Measurements from ENCODE around the gene SPECC1. TPM values are rescaled to one million over a fixed set of nuclear protein-coding genes. Genes with fewer than 3 reads are reported as not detected.
"Not testable (repeated sequence)": the region's sequence is repeated elsewhere in the genome, so short reads cannot be mapped to it uniquely, and the experiment has no call there.

The SPECC1 gene
- total RNA-seq, 1 donor from 2014 or later = 93.1 TPM

DNA sequence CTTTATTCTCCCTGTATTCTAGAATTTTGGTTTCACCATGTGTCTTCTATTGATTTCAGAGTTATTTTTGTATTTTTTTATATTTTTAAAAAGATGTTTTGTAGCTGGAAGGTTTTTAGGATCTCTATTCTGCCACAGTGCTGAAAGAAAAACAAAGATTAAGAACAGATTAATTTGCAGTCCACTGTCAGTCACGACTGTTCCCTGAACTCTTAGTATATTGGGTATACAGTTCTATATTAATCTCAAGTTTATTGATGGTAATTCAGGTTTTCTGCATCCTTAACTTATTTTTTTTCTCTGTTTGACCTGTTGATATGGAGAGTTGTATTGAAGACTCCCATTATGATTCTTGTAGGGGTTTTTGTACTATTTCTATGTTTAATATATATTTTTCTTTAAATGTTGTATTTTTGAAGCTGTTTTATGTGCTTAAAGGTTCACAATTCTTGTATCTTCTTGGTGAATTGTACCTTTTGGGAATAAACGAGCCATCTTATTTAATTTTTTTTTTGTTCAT, 2.9 kb downstream of the SPECC1 start:
- Mint-ChIP-seq H3K27me3 (ENCODE audit: insufficient read depth, low read depth) (peaks cover 13% of the 10 kb centered on the region), H3K4me1 (peaks cover 10% of the 10 kb centered on the region), H3K36me3 (no peaks in the 10 kb centered on the region), H3K27ac (no peak overlapping the region), H3K4me3 (no peak overlapping the region), H3K9me3 (peaks cover under 1% of the 10 kb centered on the region)
- H3K79me2 ChIP-seq (ENCODE audit: low read depth) = no peaks in the 10 kb centered on the region
- no peak overlapping the region for H2AFZ ChIP-seq (replicated peaks)
- no peak overlapping the region for H3K27ac ChIP-seq
- H3K4me3 ChIP-seq = no peak overlapping the region
- no peaks in the 10 kb centered on the region for H3K9me3 ChIP-seq (ENCODE audit: low read depth)
- H3K4me2 ChIP-seq = no peak overlapping the region
- TF ChIP-seq EZH2 (IDR thresholded peaks at IDR 0.05) (no peak), EZH2phosphoT487 (IDR thresholded peaks at IDR 0.05) (no peak)
- TF ChIP-seq, protein P1, sequence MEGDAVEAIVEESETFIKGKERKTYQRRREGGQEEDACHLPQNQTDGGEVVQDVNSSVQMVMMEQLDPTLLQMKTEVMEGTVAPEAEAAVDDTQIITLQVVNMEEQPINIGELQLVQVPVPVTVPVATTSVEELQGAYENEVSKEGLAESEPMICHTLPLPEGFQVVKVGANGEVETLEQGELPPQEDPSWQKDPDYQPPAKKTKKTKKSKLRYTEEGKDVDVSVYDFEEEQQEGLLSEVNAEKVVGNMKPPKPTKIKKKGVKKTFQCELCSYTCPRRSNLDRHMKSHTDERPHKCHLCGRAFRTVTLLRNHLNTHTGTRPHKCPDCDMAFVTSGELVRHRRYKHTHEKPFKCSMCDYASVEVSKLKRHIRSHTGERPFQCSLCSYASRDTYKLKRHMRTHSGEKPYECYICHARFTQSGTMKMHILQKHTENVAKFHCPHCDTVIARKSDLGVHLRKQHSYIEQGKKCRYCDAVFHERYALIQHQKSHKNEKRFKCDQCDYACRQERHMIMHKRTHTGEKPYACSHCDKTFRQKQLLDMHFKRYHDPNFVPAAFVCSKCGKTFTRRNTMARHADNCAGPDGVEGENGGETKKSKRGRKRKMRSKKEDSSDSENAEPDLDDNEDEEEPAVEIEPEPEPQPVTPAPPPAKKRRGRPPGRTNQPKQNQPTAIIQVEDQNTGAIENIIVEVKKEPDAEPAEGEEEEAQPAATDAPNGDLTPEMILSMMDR (IDR thresholded peaks at IDR 0.05) = no peak
- no peak for DNase-seq (ENCODE audit: low spot score)
- H4K20me1 ChIP-seq (ENCODE audit: low read depth) = no peaks in the 10 kb centered on the region
- H3K36me3 ChIP-seq = no peaks in the 10 kb centered on the region
- H3K9ac ChIP-seq = no peak overlapping the region
- peaks cover 12% of the 10 kb centered on the region for H3F3A ChIP-seq (ENCODE audit: low read depth)
- H3K27me3 ChIP-seq = peaks cover 52% of the 10 kb centered on the region
- peaks cover 7% of the 10 kb centered on the region for H3K4me1 ChIP-seq

DNA sequence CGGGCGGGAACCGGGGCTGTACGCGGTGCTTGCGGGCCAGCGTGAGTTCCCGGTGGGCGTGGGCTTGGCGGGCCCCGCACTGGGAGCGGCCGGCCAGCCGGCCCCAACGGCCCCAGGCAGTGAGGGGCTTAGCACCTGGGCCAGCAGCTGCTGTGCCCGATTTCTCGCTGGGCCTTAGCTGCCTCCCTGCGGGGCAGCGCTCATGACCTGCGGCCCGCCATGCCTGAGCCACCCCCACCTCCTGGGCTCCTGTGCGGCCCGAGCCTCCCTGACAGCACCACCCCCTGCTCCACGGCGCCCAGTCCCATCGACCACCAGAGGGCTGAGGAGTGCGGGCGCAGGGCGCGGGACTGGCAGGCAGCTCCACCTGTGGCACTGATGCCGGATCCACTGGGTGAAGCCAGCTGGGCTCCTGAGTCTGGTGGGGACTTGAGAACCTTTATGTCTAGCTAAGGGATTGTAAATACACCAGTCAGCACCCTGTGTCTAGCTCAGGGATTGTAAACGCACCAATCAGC, 7.4 kb downstream of the SPECC1 start:
- H3K79me2 ChIP-seq (ENCODE audit: low read depth); H3K27ac ChIP-seq; H3K9me3 Mint-ChIP-seq; DNase-seq (ENCODE audit: low spot score); H3K4me3 ChIP-seq; H3K27ac Mint-ChIP-seq; H3K4me1 Mint-ChIP-seq; H3K4me2 ChIP-seq; H3K27me3 Mint-ChIP-seq (ENCODE audit: insufficient read depth, low read depth); H3K36me3 ChIP-seq; H2AFZ ChIP-seq (replicated peaks); H3F3A ChIP-seq (ENCODE audit: low read depth); H4K20me1 ChIP-seq (ENCODE audit: low read depth); H3K9ac ChIP-seq; H3K36me3 Mint-ChIP-seq; H3K4me3 Mint-ChIP-seq; H3K4me1 ChIP-seq; H3K9me3 ChIP-seq (ENCODE audit: low read depth): not testable (repeated sequence)
- peaks cover 11% of the 10 kb centered on the region for H3K27me3 ChIP-seq

GRCh38 chr17:20022701-20023100, 13.5 kb downstream of the SPECC1 start:
- TF ChIP-seq, protein P1 (IDR thresholded peaks at IDR 0.05) = no peak
- TF ChIP-seq EZH2phosphoT487 (IDR thresholded peaks at IDR 0.05) (no peak), EZH2 (IDR thresholded peaks at IDR 0.05) (no peak)
- Histone ChIP-seq H3K27ac (no peak overlapping the region), H3F3A (ENCODE audit: low read depth) (no peaks in the 10 kb centered on the region), H2AFZ (replicated peaks) (no peak overlapping the region), H3K9me3 (ENCODE audit: low read depth) (no peaks in the 10 kb centered on the region), H3K79me2 (ENCODE audit: low read depth) (no peaks in the 10 kb centered on the region), H3K4me2 (no peak overlapping the region), H3K4me3 (no peak overlapping the region), H3K9ac (no peak overlapping the region), H4K20me1 (ENCODE audit: low read depth) (no peaks in the 10 kb centered on the region), H3K4me1 (no peaks in the 10 kb centered on the region), H3K27me3 (no peaks in the 10 kb centered on the region), H3K36me3 (no peaks in the 10 kb centered on the region)
- H3K36me3 Mint-ChIP-seq = no peaks in the 10 kb centered on the region
- H3K27me3 Mint-ChIP-seq (ENCODE audit: insufficient read depth, low read depth) = no peaks in the 10 kb centered on the region
- H3K9me3 Mint-ChIP-seq = peaks cover 2% of the 10 kb centered on the region
- no peaks in the 10 kb centered on the region for H3K4me1 Mint-ChIP-seq
- no peak for DNase-seq (ENCODE audit: low spot score)
- H3K27ac Mint-ChIP-seq = no peak overlapping the region
- no peak overlapping the region for H3K4me3 Mint-ChIP-seq

DNA sequence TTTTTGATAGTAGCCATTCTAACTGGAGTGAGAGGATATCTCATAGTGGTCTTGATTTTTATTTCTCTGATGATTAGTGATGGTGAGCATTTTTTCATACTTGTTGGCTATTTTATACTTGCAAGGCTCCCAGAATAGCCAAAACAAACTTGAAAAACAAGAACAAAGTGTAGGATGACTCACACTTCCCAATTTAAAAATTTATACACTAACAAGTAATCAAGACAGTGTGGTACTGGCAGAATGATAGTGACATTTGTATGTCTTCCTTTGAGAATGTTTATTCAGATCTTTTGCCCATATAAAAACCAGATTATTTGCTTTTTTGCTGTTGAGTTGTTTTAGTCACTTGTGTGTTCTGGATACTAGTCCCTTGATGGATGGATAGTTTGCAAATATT, 17.8 kb downstream of the SPECC1 start:
- peaks cover 6% of the 10 kb centered on the region for H3K4me1 Mint-ChIP-seq
- no peaks in the 10 kb centered on the region for H3K27me3 Mint-ChIP-seq (ENCODE audit: insufficient read depth, low read depth)
- no peak overlapping the region for H3K27ac Mint-ChIP-seq
- no peaks in the 10 kb centered on the region for H3F3A ChIP-seq (ENCODE audit: low read depth)
- no peaks in the 10 kb centered on the region for H3K9me3 ChIP-seq (ENCODE audit: low read depth)
- no peak for TF ChIP-seq EZH2 (IDR thresholded peaks at IDR 0.05)
- TF ChIP-seq, protein P1 (IDR thresholded peaks at IDR 0.05) = no peak
- TF ChIP-seq EZH2phosphoT487 (IDR thresholded peaks at IDR 0.05) = no peak
- H3K4me3 Mint-ChIP-seq = no peak overlapping the region
- no peaks in the 10 kb centered on the region for H3K36me3 ChIP-seq
- H3K4me1 ChIP-seq = peaks cover 7% of the 10 kb centered on the region
- H3K27ac ChIP-seq = no peak overlapping the region
- no peaks in the 10 kb centered on the region for H3K79me2 ChIP-seq (ENCODE audit: low read depth)
- no peak for DNase-seq (ENCODE audit: low spot score)
- H3K4me3 ChIP-seq = no peak overlapping the region
- no peaks in the 10 kb centered on the region for H3K36me3 Mint-ChIP-seq
- no peak overlapping the region for H2AFZ ChIP-seq (replicated peaks)
- H4K20me1 ChIP-seq (ENCODE audit: low read depth) = no peaks in the 10 kb centered on the region
- no peaks in the 10 kb centered on the region for H3K9me3 Mint-ChIP-seq
- H3K27me3 ChIP-seq = no peaks in the 10 kb centered on the region
- no peak overlapping the region for H3K4me2 ChIP-seq
- H3K9ac ChIP-seq = no peak overlapping the region
